ENCODE results near the gene SUN5. TPM values are rescaled to one million over a fixed set of nuclear protein-coding genes. Genes with fewer than 3 reads are reported as not detected.

Gene SUN5
- total RNA-seq, 2 donors from 2014 or later = not detected

DNA sequence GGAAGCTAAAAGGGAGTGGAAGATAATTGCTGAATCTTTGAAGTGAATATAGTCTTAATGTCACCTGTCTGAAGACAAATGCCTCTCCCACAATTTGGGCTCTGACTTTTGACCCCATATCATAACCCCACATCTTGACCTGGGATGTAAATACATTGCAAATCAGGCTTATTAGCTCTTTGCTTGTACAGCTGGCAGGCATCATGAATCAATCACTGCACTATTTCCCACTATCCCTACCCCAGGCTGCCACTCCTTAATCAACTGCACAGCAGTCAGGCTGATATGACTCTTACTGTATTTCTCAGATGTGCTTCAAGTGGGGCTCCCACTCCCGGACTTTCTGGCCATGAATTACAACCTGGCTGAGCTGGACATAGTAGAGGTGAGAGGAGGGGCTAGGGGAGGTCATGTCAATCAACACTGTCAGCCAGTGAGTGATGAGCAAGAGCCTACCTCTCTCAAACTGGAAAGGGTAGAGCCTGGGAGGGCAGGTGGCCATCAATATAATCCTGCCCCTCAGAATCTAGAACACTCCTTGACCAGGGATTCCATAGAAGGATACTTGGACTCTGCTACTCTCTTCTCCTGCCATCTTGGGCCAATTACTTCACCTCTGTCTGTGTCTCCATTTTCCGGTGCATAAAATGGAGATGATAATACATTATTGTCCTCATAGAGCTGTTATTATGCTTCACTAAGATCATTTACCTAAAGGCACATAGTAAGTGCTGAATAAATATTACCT is 38.9 kb upstream of the SUN5 start:
- 75 to 86% methylated on average over 1 to 2 of the region's 2 CpGs for whole genome bisulfite sequencing, 2 experiments (ENCODE audit: insufficient coverage in 1 of 2, insufficient read length in 1 of 2)

DNA sequence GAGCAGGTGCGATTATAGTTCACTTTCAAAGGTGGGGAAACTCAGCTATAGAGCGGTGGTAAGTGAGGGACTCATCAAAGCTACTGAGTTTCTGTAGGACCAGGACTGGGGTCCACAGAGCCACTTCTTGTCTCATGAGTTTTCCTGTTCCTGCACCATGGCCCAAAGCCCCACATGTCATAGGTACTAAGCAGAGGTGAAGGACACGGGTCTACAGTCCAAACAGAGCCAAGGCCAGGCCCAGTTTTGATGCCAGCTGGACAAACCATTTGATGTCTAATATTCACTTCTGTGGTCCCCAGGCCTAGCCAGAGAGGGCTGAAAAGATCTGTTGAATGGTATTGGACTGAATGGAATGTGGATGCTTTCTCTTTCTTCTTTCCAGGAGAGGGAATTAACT is 38.2 kb upstream of the SUN5 start:
- no peak overlapping the region for H3K4me3 Mint-ChIP-seq
- DNase-seq = no peak
- H3K9me3 ChIP-seq (ENCODE audit: control insufficient read depth, low read length) = peaks cover 23% of the 10 kb centered on the region
- peaks cover 14% of the 10 kb centered on the region for H3K36me3 Mint-ChIP-seq (ENCODE audit: low read depth)
- no peak overlapping the region for H3K9ac ChIP-seq (ENCODE audit: extremely low read depth, low read length, poor library complexity, severe bottlenecking)
- H3K27ac ChIP-seq (ENCODE audit: low read depth, low read length) = no peak overlapping the region
- TF ChIP-seq, protein P1, sequence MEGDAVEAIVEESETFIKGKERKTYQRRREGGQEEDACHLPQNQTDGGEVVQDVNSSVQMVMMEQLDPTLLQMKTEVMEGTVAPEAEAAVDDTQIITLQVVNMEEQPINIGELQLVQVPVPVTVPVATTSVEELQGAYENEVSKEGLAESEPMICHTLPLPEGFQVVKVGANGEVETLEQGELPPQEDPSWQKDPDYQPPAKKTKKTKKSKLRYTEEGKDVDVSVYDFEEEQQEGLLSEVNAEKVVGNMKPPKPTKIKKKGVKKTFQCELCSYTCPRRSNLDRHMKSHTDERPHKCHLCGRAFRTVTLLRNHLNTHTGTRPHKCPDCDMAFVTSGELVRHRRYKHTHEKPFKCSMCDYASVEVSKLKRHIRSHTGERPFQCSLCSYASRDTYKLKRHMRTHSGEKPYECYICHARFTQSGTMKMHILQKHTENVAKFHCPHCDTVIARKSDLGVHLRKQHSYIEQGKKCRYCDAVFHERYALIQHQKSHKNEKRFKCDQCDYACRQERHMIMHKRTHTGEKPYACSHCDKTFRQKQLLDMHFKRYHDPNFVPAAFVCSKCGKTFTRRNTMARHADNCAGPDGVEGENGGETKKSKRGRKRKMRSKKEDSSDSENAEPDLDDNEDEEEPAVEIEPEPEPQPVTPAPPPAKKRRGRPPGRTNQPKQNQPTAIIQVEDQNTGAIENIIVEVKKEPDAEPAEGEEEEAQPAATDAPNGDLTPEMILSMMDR (conservative IDR thresholded peaks at IDR 0.05) = no peak
- no peaks in the 10 kb centered on the region for H3K4me1 ChIP-seq (ENCODE audit: control insufficient read depth, insufficient read depth, low read length)
- peaks cover 32% of the 10 kb centered on the region for H3K9me3 Mint-ChIP-seq
- WGBS, 2 experiments (ENCODE audit: insufficient coverage in 1 of 2, insufficient read length in 1 of 2) = 87 to 93% methylated on average over 2 to 3 of the region's 3 CpGs
- H3K27me3 Mint-ChIP-seq (ENCODE audit: insufficient read depth) = peaks cover 37% of the 10 kb centered on the region
- no peak overlapping the region for H3K27ac Mint-ChIP-seq
- H3K27me3 ChIP-seq (ENCODE audit: control insufficient read depth, insufficient read depth, low read length, poor library complexity, severe bottlenecking) = peaks cover 16% of the 10 kb centered on the region
- no peak overlapping the region for H3K4me3 ChIP-seq (ENCODE audit: low read length)
- no peaks in the 10 kb centered on the region for H3K36me3 ChIP-seq (ENCODE audit: control insufficient read depth, insufficient read depth, low read length)
- no peaks in the 10 kb centered on the region for H3K4me1 Mint-ChIP-seq

More for the DNA sequence above, 38.9 kb upstream of the SUN5 start:
- H3K9me3 Mint-ChIP-seq = peaks cover 34% of the 10 kb centered on the region
- no peaks in the 10 kb centered on the region for H3K4me1 Mint-ChIP-seq
- Histone ChIP-seq H3K27ac (ENCODE audit: low read depth, low read length) (no peak overlapping the region), H3K36me3 (ENCODE audit: control insufficient read depth, insufficient read depth, low read length) (no peaks in the 10 kb centered on the region), H3K27me3 (ENCODE audit: control insufficient read depth, insufficient read depth, low read length, poor library complexity, severe bottlenecking) (peaks cover 9% of the 10 kb centered on the region), H3K9ac (ENCODE audit: extremely low read depth, low read length, poor library complexity, severe bottlenecking) (no peak overlapping the region), H3K4me3 (ENCODE audit: low read length) (no peak overlapping the region), H3K4me1 (ENCODE audit: control insufficient read depth, insufficient read depth, low read length) (no peaks in the 10 kb centered on the region), H3K9me3 (ENCODE audit: control insufficient read depth, low read length) (peaks cover 23% of the 10 kb centered on the region)
- H3K4me3 Mint-ChIP-seq = no peak overlapping the region
- peaks cover 32% of the 10 kb centered on the region for H3K27me3 Mint-ChIP-seq (ENCODE audit: insufficient read depth)
- H3K27ac Mint-ChIP-seq = no peak overlapping the region
- TF ChIP-seq, protein P1 (conservative IDR thresholded peaks at IDR 0.05) = no peak
- H3K36me3 Mint-ChIP-seq (ENCODE audit: low read depth) = peaks cover 14% of the 10 kb centered on the region
- DNase-seq = no peak

DNA sequence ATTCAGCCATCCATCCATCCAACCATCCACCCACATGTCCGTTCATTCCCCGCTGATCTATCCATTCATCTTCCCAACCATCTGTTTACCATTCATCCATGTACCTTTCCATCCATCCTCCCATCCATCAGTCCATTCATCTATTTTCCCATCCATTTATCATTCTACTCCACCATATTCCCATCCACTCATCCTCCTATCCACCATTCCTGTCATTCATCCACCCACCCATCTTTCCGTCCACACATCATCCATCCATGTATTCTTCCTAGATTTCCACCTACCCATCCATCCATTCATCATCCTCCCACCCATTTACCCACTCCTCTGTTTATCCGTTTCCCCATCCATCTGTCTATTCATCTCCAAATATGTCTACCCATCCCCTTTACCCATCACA is 34.0 kb upstream of the SUN5 start:
- 93 to 96% methylated on average over 4 of the region's 4 CpGs for WGBS, 2 experiments (ENCODE audit: insufficient coverage in 1 of 2, insufficient read length in 1 of 2)
- no peaks in the 10 kb centered on the region for H3K9me3 Mint-ChIP-seq
- Histone ChIP-seq H3K27ac (ENCODE audit: low read depth, low read length) (no peak overlapping the region), H3K9me3 (ENCODE audit: control insufficient read depth, low read length) (no peaks in the 10 kb centered on the region), H3K9ac (ENCODE audit: extremely low read depth, low read length, poor library complexity, severe bottlenecking) (no peak overlapping the region), H3K36me3 (ENCODE audit: control insufficient read depth, insufficient read depth, low read length) (no peaks in the 10 kb centered on the region), H3K4me3 (ENCODE audit: low read length) (no peak overlapping the region), H3K4me1 (ENCODE audit: control insufficient read depth, insufficient read depth, low read length) (no peaks in the 10 kb centered on the region), H3K27me3 (ENCODE audit: control insufficient read depth, insufficient read depth, low read length, poor library complexity, severe bottlenecking) (peaks cover 24% of the 10 kb centered on the region)
- no peaks in the 10 kb centered on the region for H3K4me1 Mint-ChIP-seq
- H3K27ac Mint-ChIP-seq = no peak overlapping the region
- no peak overlapping the region for H3K4me3 Mint-ChIP-seq
- H3K36me3 Mint-ChIP-seq (ENCODE audit: low read depth) = no peaks in the 10 kb centered on the region
- TF ChIP-seq, protein P1 (conservative IDR thresholded peaks at IDR 0.05) = no peak
- DNase-seq = no peak
- peaks cover 42% of the 10 kb centered on the region for H3K27me3 Mint-ChIP-seq (ENCODE audit: insufficient read depth)
